Lower lobe of right lung (tissue), 2 donors: Measurements from ENCODE around the gene USP31. TPM values are rescaled to one million over a fixed set of nuclear protein-coding genes. Genes with fewer than 3 reads are reported as not detected.

ENCODE experiments used
- ATAC-seq, 2 donors: fragments of 200-7000 bp; cut with Tn5 transposase; one replicate each; pipeline ENCODE4 v1.9.1; 2020 to 2022; ENCODE audit warnings: mild to moderate bottlenecking in 2 of 2, moderate library complexity in 2 of 2
- DNase-seq: peaks from one replicate; pipeline ENCODE4 v3.0.0-alpha.2; 2020
- H3K27ac ChIP-seq: fragments of 200-600 bp; one replicate; pipeline ENCODE4 v1.8.0; 2022
- H3K27me3 ChIP-seq: fragments of 200-600 bp; one replicate; pipeline ENCODE4 v1.8.0; 2022; ENCODE audit warnings: low read depth
- H3K36me3 ChIP-seq: fragments of 200-600 bp; one replicate; pipeline ENCODE4 v1.8.0; 2022; ENCODE audit warnings: mild to moderate bottlenecking
- H3K4me1 ChIP-seq: fragments of 200-600 bp; one replicate; pipeline ENCODE4 v1.8.0; 2022
- H3K4me3 ChIP-seq: fragments of 200-600 bp; one replicate; pipeline ENCODE4 v1.8.0; 2022; ENCODE audit warnings: mild to moderate bottlenecking
- H3K9me3 ChIP-seq: fragments of 200-600 bp; one replicate; pipeline ENCODE4 v1.8.0; 2022
- CTCF ChIP-seq: fragments of 200-600 bp; IDR thresholded peaks from one replicate; pipeline ENCODE4 v1.8.0; 2022; ENCODE audit warnings: antibody characterized with exemption, mild to moderate bottlenecking
- intact Hi-C: fragments of 100-400 bp; cut with DNase I; formaldehyde crosslinking; loops from one replicate; pipeline ENCODE4 v1.11.0; 2022
- total RNA-seq: library from RNA; stranded (reverse); fragmentation: NEBNext Ultra II Directional; extraction: Animal tissue kit (Norgen Biotek cat#: 25700); gene quantifications from one replicate; pipeline ENCODE4 v1.2.1, GENCODE V29; 2021
- donor health status: DM: no; HTN: yes; CAD: no; lungs with severe emphysema.

Gene USP31
- total RNA-seq, 1 donor from 2014 or later = 13.1 TPM

- H3K4me3 ChIP-seq = no peak overlapping the region
- TF ChIP-seq CTCF = no peak
- no peaks in the 10 kb centered on the region for H3K9me3 ChIP-seq
- intact Hi-C loops = no loop called here
- H3K27me3 ChIP-seq = no peaks in the 10 kb centered on the region
- no peaks in the 10 kb centered on the region for H3K4me1 ChIP-seq
- DNase-seq (no peak), ATAC-seq (no peak)
- no peak overlapping the region for H3K27ac ChIP-seq
- no peaks in the 10 kb centered on the region for H3K36me3 ChIP-seq
These were observed 8.9 kb upstream of the USP31 start for GRCh38 chr16:23158114-23158513.

- H3K4me3 ChIP-seq = no peak overlapping the region
- H3K27ac ChIP-seq = no peak overlapping the region
- DNase-seq (no peak), ATAC-seq (no peak)
- no peaks in the 10 kb centered on the region for H3K36me3 ChIP-seq
- intact Hi-C loops = no loop called here
- no peaks in the 10 kb centered on the region for H3K27me3 ChIP-seq
- no peaks in the 10 kb centered on the region for H3K9me3 ChIP-seq
- TF ChIP-seq CTCF = no peak
- H3K4me1 ChIP-seq = no peaks in the 10 kb centered on the region
These were observed 7.8 kb upstream of the USP31 start for GRCh38 chr16:23156946-23157460.

GRCh38 chr16:23156110-23156509, 6.9 kb upstream of the USP31 start:
- Histone ChIP-seq H3K4me1 (no peaks in the 10 kb centered on the region), H3K27me3 (no peaks in the 10 kb centered on the region), H3K4me3 (no peak overlapping the region), H3K36me3 (no peaks in the 10 kb centered on the region), H3K9me3 (no peaks in the 10 kb centered on the region), H3K27ac (no peak overlapping the region)
- no peak for TF ChIP-seq CTCF
- intact Hi-C loops = no loop called here
- ATAC-seq = no peak
- no peak for DNase-seq

GRCh38 chr16:23155445-23156049, 6.3 kb upstream of the USP31 start:
- peak in 1 of 2 donors; percentile 53 for ATAC-seq
- TF ChIP-seq CTCF = peak; percentile 25
- Histone ChIP-seq H3K9me3 (no peaks in the 10 kb centered on the region), H3K27me3 (no peaks in the 10 kb centered on the region), H3K4me3 (no peak overlapping the region), H3K36me3 (no peaks in the 10 kb centered on the region), H3K27ac (no peak overlapping the region), H3K4me1 (no peaks in the 10 kb centered on the region)
- intact Hi-C loops = no loop called here
- no peak for DNase-seq

GRCh38 chr16:23152386-23153178, 3.3 kb upstream of the USP31 start:
- Histone ChIP-seq H3K36me3 (no peaks in the 10 kb centered on the region), H3K27me3 (no peaks in the 10 kb centered on the region), H3K4me3 (no peak overlapping the region), H3K4me1 (peaks cover 12% of the 10 kb centered on the region), H3K9me3 (no peaks in the 10 kb centered on the region), H3K27ac (no peak overlapping the region)
- DNase-seq = no peak
- ATAC-seq = no peak
- TF ChIP-seq CTCF = no peak
- intact Hi-C loops = no loop called here
